NK-92 (cell line): ENCODE data around the gene MLIP.
"Not testable (repeated sequence)": the region's sequence is repeated elsewhere in the genome, so short reads cannot be mapped to it uniquely, and the experiment has no call there.

ENCODE experiments used
- DNase-seq: peaks from one replicate; lab custom pipeline; 2025; ENCODE audit not compliant: unreplicated experiment; lab: John Stamatoyannopoulos, UW

Gene MLIP

GRCh38 chr6:54140811-54141210 lies 29.6 kb downstream of the MLIP start:
- DNase-seq = no peak

- DNase-seq = no peak
Measured at GRCh38 chr6:54142889-54143519, 31.8 kb downstream of the MLIP start.

- DNase-seq = no peak
Measured at GRCh38 chr6:54151861-54152260, 40.6 kb downstream of the MLIP start.

GRCh38 chr6:54156650-54157250 lies 45.5 kb downstream of the MLIP start:
- DNase-seq = no peak

- DNase-seq = no peak
Measured at GRCh38 chr6:54157405-54157804, 46.2 kb downstream of the MLIP start.

- no peak for DNase-seq
Measured at GRCh38 chr6:54173089-54173488, 61.8 kb downstream of the MLIP start.

- no peak for DNase-seq
Measured at GRCh38 chr6:54179152-54179551, 67.9 kb downstream of the MLIP start.

GRCh38 chr6:54183616-54184015 lies 72.4 kb downstream of the MLIP start:
- DNase-seq = no peak

- no peak for DNase-seq
Measured at GRCh38 chr6:54185885-54186284, 74.6 kb downstream of the MLIP start.

GRCh38 chr6:54188846-54189245 lies 77.6 kb downstream of the MLIP start:
- no peak for DNase-seq

- DNase-seq = no peak
Measured at GRCh38 chr6:54191461-54191860, 80.2 kb downstream of the MLIP start.

- no peak for DNase-seq
Measured at GRCh38 chr6:54192993-54193392, 81.8 kb downstream of the MLIP start.

- DNase-seq = no peak
Measured at GRCh38 chr6:54193560-54193959, 82.3 kb downstream of the MLIP start.

- DNase-seq = no peak
Measured at GRCh38 chr6:54194067-54194466, 82.8 kb downstream of the MLIP start.

- no peak for DNase-seq
Measured at GRCh38 chr6:54195637-54196036, 84.4 kb downstream of the MLIP start.

- no peak for DNase-seq
Measured at GRCh38 chr6:54196905-54197304, 85.7 kb downstream of the MLIP start.

GRCh38 chr6:54198134-54198533 lies 86.9 kb downstream of the MLIP start:
- no peak for DNase-seq

GRCh38 chr6:54203474-54204035 lies 92.3 kb downstream of the MLIP start:
- DNase-seq = not testable (repeated sequence)

GRCh38 chr6:54204921-54205591 lies 93.8 kb downstream of the MLIP start:
- DNase-seq = no peak

GRCh38 chr6:54206510-54206909 lies 95.3 kb downstream of the MLIP start:
- DNase-seq = no peak

- not testable (repeated sequence) for DNase-seq
Measured at GRCh38 chr6:54209983-54210382, 98.7 kb downstream of the MLIP start.

GRCh38 chr6:54214286-54214685 lies 103.0 kb downstream of the MLIP start:
- no peak for DNase-seq
